GM18505 (cell line): ENCODE results near the gene C12orf75.
"Not testable (repeated sequence)": the region's sequence is repeated elsewhere in the genome, so short reads cannot be mapped to it uniquely, and the experiment has no call there.

Source experiments
- ATAC-seq: cut with Tn5 transposase; IDR thresholded peaks from one replicate; pipeline ENCODE4 v1.9.1; 2021; ENCODE audit not compliant: unreplicated experiment
- POLR2A ChIP-seq: IDR thresholded peaks from 4 replicates; pipeline ENCODE4 v1.6.1; 2011; ENCODE audit warnings: borderline replicate concordance; ENCODE audit not compliant: insufficient read depth, insufficient read length; ENCODE audit errors: extremely low read depth

Gene C12orf75

DNA sequence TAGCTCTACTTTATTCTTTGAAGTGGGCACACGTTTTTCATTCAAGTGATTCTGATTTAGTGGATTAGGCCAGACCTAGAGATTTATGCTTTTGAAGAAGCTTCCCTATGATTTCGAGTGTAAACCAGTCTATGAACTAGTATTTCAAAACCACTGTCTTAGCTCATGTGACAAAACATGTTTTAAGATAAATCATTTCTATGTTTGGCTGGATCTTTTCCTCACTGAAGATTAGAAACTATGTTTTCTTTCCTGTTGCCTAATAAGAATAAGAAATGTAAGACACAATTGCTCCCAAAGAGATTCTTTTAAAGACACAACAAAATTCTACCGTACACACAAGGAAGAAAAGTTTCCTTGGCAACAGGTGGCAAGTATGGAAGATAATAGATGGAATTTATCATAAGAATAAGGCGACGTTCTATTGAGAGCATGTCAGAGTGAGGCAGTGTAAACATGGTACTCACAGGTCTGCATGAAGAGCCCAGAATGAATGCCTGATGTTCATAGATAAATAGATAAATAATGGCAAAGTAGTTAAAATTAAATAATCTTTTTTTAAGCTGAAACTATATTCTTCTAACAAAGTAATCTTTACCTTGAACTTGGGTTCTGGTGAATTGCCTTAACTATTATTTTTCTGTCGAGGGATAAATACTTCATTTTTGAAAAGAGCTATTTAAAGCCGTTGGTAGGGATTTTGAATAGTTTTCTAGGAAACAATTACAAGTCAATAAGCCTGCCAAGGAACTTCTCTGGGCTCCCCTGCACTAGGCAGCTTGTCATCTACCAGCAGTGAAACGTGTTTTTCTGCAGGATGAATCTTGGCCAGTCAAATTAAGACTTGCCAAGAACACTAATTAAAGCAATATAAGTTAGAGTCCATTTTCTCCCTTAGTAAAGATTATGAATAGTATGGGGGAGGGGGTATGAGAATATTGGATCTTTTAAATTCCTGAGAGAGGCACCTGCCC is 34.1 kb upstream of the C12orf75 start:
- no peak for ATAC-seq
- TF ChIP-seq POLR2A = no peak

DNA sequence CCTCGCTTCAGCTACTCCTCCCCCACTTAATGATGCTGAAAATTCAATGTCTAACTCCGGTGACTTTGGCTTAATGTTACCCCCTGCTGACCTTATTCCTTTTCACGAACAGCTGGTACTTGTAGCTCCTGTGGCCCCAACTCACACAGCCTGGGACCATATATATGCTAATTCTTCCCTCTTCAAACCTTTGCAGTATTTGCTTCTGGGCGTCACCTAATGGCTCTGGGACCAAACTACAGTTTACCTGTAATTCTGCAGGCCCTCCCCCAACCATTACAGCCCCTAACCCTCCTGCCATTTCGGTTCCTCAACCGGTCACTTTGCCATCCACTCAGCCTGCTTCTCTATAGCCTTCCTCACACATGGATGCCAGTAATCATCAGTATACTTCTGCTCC is 29.6 kb upstream of the C12orf75 start:
- TF ChIP-seq POLR2A = no peak
- no peak for ATAC-seq

DNA sequence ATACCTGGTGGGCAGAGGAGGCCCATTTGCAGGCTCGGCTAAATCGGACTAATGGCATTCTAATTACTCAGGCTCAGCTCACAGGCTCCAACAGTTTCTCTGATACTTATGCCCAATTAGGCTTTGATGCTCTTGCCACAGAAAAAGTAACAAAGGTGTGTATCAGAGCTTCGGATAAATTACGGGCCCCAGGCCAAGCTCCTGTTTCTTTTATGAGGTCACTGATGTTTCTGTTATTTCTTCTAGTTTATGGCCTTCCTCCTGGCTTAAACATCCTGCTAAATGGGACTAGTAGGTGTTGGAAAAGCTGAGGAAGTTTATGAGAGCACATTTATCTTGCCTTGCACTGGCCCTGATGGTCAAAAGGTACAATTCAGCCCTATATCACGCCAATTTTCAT is 28.8 kb upstream of the C12orf75 start:
- no peak for TF ChIP-seq POLR2A
- no peak for ATAC-seq

DNA sequence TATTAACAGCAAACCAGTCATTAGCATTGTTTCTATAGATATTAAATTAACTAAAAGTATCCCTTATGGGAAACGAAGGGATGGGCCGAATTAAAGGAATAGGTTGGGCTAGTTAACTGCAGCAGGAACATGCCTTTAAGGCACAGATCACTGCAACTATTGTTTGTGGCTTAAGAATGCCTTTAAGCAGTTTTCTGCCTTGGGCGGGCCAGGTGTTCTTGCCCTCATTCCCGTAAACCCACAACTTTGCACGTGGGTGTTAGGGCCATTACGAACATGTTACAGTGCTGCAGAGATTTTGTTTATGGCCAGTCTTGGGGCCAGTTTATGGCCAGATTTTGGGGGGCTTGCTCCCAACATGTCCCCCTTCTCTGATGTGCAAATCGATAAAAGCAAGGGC is 27.5 kb upstream of the C12orf75 start:
- ATAC-seq = not testable (repeated sequence)

DNA sequence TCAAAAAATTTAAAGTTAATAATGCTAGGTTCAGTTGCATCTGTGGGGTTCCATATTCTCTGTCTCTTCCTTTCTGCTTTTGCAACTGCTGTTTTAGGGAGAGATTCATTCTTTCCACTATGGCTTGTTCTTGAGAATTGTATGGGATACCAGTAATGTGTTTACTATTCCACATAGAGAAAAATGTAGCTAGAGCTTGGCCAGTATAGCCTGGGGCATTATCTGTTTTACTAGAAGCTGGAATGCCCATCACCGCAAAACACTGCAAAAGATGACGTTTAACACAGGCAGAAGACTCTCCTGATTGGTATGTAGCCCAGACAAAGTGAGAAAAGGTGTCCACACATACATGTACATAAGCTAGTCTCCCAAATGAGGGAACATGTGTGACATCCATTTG is 25.9 kb upstream of the C12orf75 start:
- ATAC-seq = not testable (repeated sequence)

DNA sequence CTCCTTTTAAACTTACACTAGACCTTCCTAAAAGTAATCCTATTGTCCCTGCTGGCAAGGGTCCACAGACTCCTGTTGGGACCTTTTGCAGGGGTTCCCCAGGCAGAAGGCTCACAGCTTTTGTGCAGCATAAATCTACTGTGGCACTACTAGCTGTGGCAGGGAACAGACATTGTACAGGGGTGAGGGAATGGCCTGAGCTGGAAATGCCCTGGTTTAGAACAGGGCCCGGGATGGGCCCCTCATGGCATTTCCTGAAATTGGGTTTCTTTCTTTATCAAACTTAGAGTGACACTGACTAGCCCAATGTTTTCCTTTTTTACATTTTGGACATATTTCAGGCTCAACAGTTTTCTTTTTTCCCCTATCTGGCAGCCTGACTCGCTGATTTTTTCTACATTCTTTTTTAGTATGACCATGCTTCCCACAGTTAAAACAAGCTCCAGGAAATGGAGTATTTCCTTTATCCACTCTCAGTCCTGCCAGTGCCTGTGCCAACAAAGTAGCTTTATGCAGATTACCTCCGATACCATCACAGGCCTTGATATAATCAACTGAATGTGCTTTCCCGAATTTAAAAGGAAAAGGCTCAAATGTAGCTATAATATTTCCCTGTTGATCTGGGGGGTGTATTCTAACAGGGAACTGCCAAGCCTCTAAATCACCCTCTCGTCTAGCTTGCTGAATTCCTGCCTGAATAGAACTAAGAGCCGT is 22.7 kb upstream of the C12orf75 start:
- not testable (repeated sequence) for ATAC-seq

DNA sequence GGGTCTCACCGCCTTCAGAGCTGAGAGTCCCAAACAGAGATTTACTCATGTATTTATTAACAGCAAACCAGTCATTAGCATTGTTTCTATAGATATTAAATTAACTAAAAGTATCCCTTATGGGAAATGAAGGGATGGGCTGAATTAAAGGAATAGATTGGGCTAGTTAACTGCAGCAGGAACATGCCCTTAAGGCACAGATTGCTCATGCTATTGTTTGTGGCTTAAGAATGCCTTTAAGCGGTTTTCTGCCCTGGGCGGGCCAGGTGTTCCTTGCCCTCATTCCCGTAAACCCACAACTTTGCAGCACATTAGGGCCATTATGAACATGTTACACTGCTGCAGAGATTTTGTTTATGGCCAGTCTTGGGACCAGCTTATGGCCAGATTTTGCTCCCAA is 21.7 kb upstream of the C12orf75 start:
- not testable (repeated sequence) for ATAC-seq

DNA sequence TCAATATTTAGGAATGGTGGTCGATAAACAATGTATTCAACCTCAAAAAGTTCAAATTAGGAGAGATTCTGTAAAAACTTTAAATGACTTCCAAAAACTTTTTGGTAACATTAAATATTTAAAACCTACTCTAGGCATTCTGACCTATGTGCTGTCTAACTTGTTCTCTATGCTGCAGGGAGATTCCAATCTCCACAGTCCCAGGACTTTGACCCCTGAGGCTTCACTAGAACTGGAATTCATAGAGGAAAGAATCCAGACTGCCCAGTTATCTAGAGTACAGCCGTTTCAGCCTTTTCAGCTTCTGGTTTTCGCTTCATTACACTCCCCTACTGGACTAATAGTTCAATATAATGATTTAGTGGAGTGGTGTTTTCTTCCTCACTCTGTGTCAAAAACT is 21.1 kb upstream of the C12orf75 start:
- ATAC-seq = not testable (repeated sequence)

DNA sequence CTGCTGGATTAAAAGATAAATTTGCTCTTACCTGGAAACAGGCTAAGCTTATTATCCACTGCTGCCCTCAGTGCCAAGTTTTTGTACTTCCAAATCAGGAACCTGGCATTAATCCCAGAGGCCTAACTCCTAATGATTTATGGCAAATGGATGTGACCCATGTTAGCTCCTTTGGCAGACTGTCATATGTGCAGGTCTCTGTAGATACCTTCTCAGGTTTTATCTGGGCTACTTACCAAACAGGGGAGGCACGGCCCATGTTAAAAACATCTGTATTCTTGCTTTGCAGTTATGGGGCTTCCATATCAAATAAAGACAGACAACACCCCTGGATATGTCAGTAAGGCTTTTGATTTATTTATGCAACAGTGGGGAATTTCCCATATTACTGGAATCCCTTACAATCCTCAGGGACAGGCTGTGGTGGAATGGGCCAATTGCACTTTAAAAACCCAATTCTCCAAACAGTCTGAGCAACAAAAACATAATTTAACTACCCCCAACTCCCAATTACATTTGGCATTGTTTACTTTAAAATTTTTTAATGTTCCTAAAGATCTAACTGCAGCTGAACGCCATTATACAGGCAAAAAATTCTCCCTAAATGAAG is 19.9 kb upstream of the C12orf75 start:
- ATAC-seq = not testable (repeated sequence)

DNA sequence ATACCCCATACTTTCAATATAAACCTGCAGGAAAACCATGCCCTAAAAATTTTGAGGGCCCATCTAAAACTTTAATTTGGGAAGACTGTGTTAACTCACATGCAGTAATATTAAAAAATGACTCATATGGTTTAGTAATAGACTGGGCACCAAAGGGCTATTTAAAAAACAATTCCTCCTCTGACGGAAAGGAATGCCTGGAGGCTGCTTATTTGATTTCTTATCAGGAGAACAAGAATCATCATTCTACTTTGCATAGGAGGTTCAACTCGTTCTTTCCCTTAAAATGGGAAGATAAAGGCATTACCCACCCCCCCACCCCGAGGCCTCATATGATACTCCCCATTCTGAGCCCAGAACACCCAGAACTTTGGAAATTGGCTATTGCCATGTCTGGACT is 18.6 kb upstream of the C12orf75 start:
- not testable (repeated sequence) for ATAC-seq

DNA sequence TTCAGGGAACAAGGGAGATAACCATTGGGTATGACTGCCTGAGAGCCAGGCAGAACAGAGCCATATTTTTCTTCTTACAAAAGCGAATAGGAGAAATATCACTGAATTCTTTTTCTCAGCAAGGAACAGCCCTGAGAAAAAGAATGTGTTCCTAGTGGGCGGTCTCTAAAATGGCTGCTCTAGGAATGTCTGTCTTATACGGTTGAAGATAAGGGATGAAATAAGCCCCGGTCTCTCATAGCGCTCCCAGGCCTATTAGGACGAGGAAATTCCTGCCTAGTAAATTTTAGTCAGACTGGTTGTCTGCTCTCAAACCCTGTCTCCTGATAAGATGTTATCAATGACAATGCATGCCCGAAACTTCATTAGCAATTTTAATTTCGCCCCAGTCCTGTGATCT is 16.7 kb upstream of the C12orf75 start:
- ATAC-seq = not testable (repeated sequence)

DNA sequence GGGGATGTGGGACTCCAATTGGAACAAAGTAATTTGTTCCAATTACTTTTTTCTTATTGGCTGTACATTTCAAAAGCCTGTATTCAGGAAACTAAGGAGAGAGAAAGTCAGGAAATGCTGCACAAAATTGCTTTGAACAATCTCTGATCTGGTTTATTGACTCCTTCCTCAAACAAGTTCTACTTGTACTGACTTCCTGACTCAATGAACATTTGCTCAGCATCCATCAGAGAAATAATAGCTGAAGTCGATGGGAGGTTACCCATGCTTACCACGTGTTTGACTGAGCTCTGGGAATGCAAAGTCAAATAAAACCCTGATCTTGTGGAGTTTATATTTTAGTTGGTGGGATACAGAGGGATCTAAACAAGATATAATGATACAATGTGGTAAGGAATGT is 15.4 kb upstream of the C12orf75 start:
- TF ChIP-seq POLR2A = no peak
- no peak for ATAC-seq

DNA sequence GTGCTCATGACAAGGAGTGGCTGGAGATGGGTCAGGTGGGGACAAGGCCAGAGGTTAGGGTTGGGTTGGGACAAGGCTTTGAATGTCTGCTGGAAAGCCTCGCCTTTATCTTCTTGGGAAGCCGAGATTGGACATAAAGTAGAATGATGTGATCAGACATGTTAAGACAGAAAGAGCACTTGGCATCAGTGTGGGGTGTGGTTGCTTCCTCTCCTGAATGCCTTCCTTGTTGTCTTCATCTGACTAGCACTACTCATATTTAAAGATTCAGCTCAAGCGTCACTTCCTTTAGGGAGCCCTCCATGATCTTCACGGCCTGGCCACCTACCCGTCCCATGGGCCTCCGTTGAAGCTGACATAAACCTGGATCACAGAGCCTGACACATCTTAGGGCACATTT is 14.8 kb upstream of the C12orf75 start:
- no peak for ATAC-seq
- TF ChIP-seq POLR2A = no peak

DNA sequence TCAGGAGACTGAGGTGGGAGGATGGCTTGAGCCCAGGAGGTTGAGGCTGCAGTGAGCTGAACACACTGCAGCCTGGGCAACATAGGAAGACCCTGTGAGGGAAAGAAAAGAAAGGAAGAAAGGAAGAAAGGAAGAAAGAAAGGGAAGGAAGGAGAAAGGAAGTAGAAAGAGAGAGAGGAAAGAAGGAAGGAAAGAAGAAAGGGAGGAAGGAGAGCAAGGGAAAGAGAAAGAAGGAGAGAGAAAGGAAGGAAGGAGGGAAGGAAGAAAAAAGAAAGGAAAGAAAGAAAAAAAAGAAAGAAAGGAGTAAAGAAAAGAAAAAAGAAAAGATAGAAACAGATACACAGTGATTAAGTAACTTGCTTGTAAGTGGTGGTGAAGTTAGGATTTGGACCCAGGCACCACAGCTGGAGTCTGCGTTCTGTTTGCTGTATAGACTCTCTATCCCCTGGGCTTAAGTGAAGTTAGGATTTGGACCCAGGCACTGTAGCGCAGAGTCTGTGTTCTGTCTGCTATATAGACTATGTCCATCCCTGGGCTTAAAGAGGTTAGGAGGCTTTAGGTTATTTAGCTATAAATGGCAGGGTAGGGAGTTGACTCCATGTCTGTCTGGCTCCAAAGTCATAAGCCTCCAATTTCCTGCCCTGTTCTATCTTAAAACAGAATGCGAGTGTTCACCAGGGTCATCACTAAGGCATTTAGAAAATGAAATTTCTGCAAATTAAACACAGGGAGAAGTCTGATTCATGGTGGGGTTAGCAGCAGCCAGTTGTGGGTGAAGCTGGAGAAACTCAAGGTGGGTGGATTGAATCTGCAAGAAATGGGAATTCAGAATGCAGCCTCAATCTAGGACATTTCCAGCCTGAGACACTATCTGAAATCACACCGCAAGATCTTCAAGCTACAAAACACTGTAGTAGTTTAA is 13.3 kb upstream of the C12orf75 start:
- no peak for ATAC-seq
- no peak for TF ChIP-seq POLR2A
